Measurements from ENCODE around the gene PASK.

GRCh38 chr2:241154915-241155314, 5.6 kb upstream of the PASK start:
- TF ChIP-seq CTCF (IDR thresholded peaks at IDR 0.05; ENCODE audit: poor library complexity) (no peak), EZH2phosphoT487 (IDR thresholded peaks at IDR 0.05; ENCODE audit: low read depth, severe bottlenecking, unreplicated experiment) (no peak)

All from hepatocyte (in vitro differentiated cells).